HepG2 (cell line): ENCODE measurements around the gene CHMP1B. TPM values are rescaled to one million over a fixed set of nuclear protein-coding genes. Genes with fewer than 3 reads are reported as not detected.
A peak's percentile ranks its signal among the peaks of the same experiment; 100 is the strongest.

Experiments
- ATAC-seq: fragments of 200-7000 bp; cut with Tn5 transposase; 3 replicates; pipeline ENCODE4 v1.9.1; 2020; ENCODE audit warnings: mild to moderate bottlenecking, moderate library complexity
- BruUV-seq: library from RNA; stranded (reverse); fragments of 400-500 nt; replicated peaks from 2 replicates; lab custom pipeline; 2021; lab: Mats Ljungman, UMichigan
- CTCF ChIA-PET: fragments of 300-600 bp; formaldehyde crosslinking; extraction: SDS; loops from one replicate; lab custom pipeline; 2021; ENCODE audit warnings: low total read pairs, inconsistent platforms, low intra/inter-chr PET ratio; lab: Yijun Ruan, JAX
- POLR2A ChIA-PET: fragments of 350-600 bp; sonication (Branson Sonifier 250); formaldehyde crosslinking; loops from one replicate; lab custom pipeline; 2020; ENCODE audit warnings: antibody characterized with exemption, inconsistent platforms; lab: Yijun Ruan, JAX
- DNase-seq: peaks from one replicate; pipeline ENCODE4 v3.0.0-alpha.2; 2015; ENCODE audit warnings: low spot score
- FAIRE-seq: peaks from 3 replicates; lab custom pipeline; 2011; peaks lifted over from hg19 to GRCh38; lab: Jason Lieb, UNC
- H2AFZ ChIP-seq: one replicate; pipeline ENCODE4 v1.6.1; 2011; ENCODE audit warnings: low read length, inconsistent platforms
- H3K27ac ChIP-seq: fragments of 300-600 bp; 3 replicates; pipeline ENCODE4 v1.8.0; 2011; ENCODE audit warnings: mixed run types, mild to moderate bottlenecking, mixed read lengths, low read length, inconsistent platforms; ENCODE audit not compliant: insufficient read depth; ENCODE audit errors: extremely low read length
- H3K27me3 ChIP-seq, 2 experiments: fragments of 200-600 bp in 1 of 2; 2 replicates in 1 of 2; 3 replicates in 1 of 2; pipeline versions ENCODE4 v1.6.0 to v1.8.0; 2011; ENCODE audit warnings: low read length in 2 of 2, mild to moderate bottlenecking in 2 of 2, moderate library complexity in 2 of 2, inconsistent platforms in 1 of 2; ENCODE audit not compliant: insufficient read depth in 2 of 2, control insufficient read depth in 1 of 2
- H3K36me3 ChIP-seq, 2 experiments: fragments of 200-600 bp in 1 of 2; replicated peaks in 1 of 2; 2 replicates in 1 of 2; 3 replicates in 1 of 2; pipeline versions ENCODE4 v1.5.1 to v1.8.0; 2011; ENCODE audit warnings: low read length in 2 of 2, inconsistent platforms in 1 of 2; ENCODE audit not compliant: insufficient read depth in 2 of 2, control insufficient read depth in 1 of 2
- H3K4me1 ChIP-seq: 2 replicates; pipeline ENCODE4 v1.5.1; 2012; ENCODE audit warnings: low read length, inconsistent platforms; ENCODE audit not compliant: insufficient read depth
- H3K4me2 ChIP-seq: 2 replicates; pipeline ENCODE4 v1.6.0; 2011; ENCODE audit warnings: low read depth, low read length, inconsistent platforms
- H3K4me3 ChIP-seq, 3 experiments: fragments of 200-600 bp in 1 of 3; sonication (generic), shearing (Covaris generic) in 1 of 3; replicated peaks in 1 of 3; 2 replicates each; pipeline ENCODE4 v1.5.1; 2011 to 2016; ENCODE audit warnings: low read length in 3 of 3, inconsistent platforms in 2 of 3, low read depth in 2 of 3, mild to moderate bottlenecking in 2 of 3, control low read depth in 1 of 3, mixed read lengths in 1 of 3; ENCODE audit not compliant: insufficient read depth in 1 of 3
- H3K79me2 ChIP-seq: one replicate; pipeline ENCODE4 v1.6.1; 2011; ENCODE audit warnings: low read length, inconsistent platforms; ENCODE audit not compliant: insufficient read depth
- H3K9ac ChIP-seq: 2 replicates; pipeline ENCODE4 v1.6.0; 2011; ENCODE audit warnings: mild to moderate bottlenecking, low read depth, low read length, inconsistent platforms; ENCODE audit not compliant: insufficient read depth
- H3K9me3 ChIP-seq: 2 replicates; pipeline ENCODE4 v1.5.1; 2012; ENCODE audit warnings: mild to moderate bottlenecking, low read length
- H4K20me1 ChIP-seq: 2 replicates; pipeline ENCODE4 v1.6.0; 2011; ENCODE audit warnings: inconsistent platforms, mild to moderate bottlenecking, low read length, moderate library complexity; ENCODE audit not compliant: insufficient read depth
- ATRX ChIP-seq: sonication (generic); formaldehyde crosslinking; IDR thresholded peaks from 2 replicates; pipeline ENCODE4 v1.4.0; 2020; ENCODE audit warnings: missing genetic modification reagents, borderline replicate concordance
- DNMT1 ChIP-seq: sonication (generic); formaldehyde crosslinking; IDR thresholded peaks from 2 replicates; pipeline ENCODE4 v1.5.1; 2020; ENCODE audit warnings: mild to moderate bottlenecking, missing genetic modification reagents
- JARID2 ChIP-seq: sonication (generic); formaldehyde crosslinking; IDR thresholded peaks from 2 replicates; pipeline ENCODE4 v1.8.1; 2023; ENCODE audit warnings: missing genetic modification reagents, inconsistent platforms; ENCODE audit not compliant: insufficient replicate concordance
- KDM3A ChIP-seq: IDR thresholded peaks from 2 replicates; pipeline ENCODE4 v1.6.1; 2018; ENCODE audit warnings: low read depth, missing compliant biosample characterization
- KMT2B ChIP-seq: IDR thresholded peaks from 2 replicates; pipeline ENCODE4 v1.6.1; 2016; ENCODE audit warnings: missing genetic modification reagents, missing compliant biosample characterization
- MAFF ChIP-seq: IDR thresholded peaks from 2 replicates; pipeline ENCODE4 v1.6.1; 2011; ENCODE audit warnings: low read depth, low read length, improper control_type of control experiment
- PRPF4 ChIP-seq: fragments of 200-400 bp; formaldehyde crosslinking; IDR thresholded peaks from 2 replicates; pipeline ENCODE4 v1.6.1; 2016; ENCODE audit warnings: low read length, low read depth; ENCODE audit not compliant: poor library complexity, severe bottlenecking
- STAG1 ChIP-seq: sonication (generic); formaldehyde crosslinking; IDR thresholded peaks from 2 replicates; pipeline ENCODE4 v1.4.0; 2020; ENCODE audit warnings: missing genetic modification reagents
- XRCC5 ChIP-seq: fragments of 200-400 bp; formaldehyde crosslinking; optimal IDR thresholded peaks from 2 replicates; pipeline ENCODE3; 2017; ENCODE audit warnings: mild to moderate bottlenecking, low read length
- ZNF205 ChIP-seq: IDR thresholded peaks from 2 replicates; pipeline ENCODE4 v1.6.1; 2018; ENCODE audit warnings: missing biosample characterization, missing genetic modification reagents
- ZNF225 ChIP-seq: sonication (generic); formaldehyde crosslinking; IDR thresholded peaks from 2 replicates; pipeline ENCODE4 v1.4.0; 2020; ENCODE audit warnings: mild to moderate bottlenecking, missing genetic modification reagents
- ZNF605 ChIP-seq: sonication (generic); formaldehyde crosslinking; IDR thresholded peaks from 2 replicates; pipeline ENCODE4 v1.8.0; 2022; ENCODE audit warnings: mild to moderate bottlenecking, missing genetic modification reagents
- ZNF709 ChIP-seq: sonication (generic); formaldehyde crosslinking; IDR thresholded peaks from 2 replicates; pipeline ENCODE4 v1.5.0; 2020; ENCODE audit warnings: mild to moderate bottlenecking, missing genetic modification reagents
- ZNF749 ChIP-seq: sonication (generic); formaldehyde crosslinking; IDR thresholded peaks from 2 replicates; pipeline ENCODE4 v1.8.0; 2022; ENCODE audit warnings: mild to moderate bottlenecking, missing genetic modification reagents, moderate library complexity, borderline replicate concordance
- WGBS: methylation state at CpG from one replicate; pipeline ENCODE4 v1.1.6; 2017; ENCODE audit warnings: low lambda C conversion rate; 5-methylcytosine and 5-hydroxymethylcytosine counted together
- in situ Hi-C: cut with HindIII; loops from 2 replicates; pipeline ENCODE4 v1.10.0; 2017; ENCODE audit warnings: low pct_unique_long_range_greater_than_20kb; ENCODE audit not compliant: extremely low pct_ligation_motif_present
- intact Hi-C: fragments of 100-400 bp; cut with micrococcal nuclease; formaldehyde crosslinking; loops from one replicate; pipeline ENCODE4 v1.10.0; 2022; ENCODE audit not compliant: unreplicated experiment
- polyA plus RNA-seq, 8 experiments: library from polyadenylated mRNA; depleted of rRNA in 3 of 8; stranded (reverse) in 7 of 8; unstranded in 1 of 8; fragments of >200 nt; fragmentation: Illumina TruSeq in 4 of 8; extraction: Trizol in 4 of 8; gene quantifications; 2 replicates each; pipeline versions ENCODE4 v1.2.1 to v1.2.3, GENCODE V29; 2011 to 2016; ENCODE audit warnings: low read depth in 4 of 8, missing spikeins in 1 of 8, mixed read lengths in 1 of 8; ENCODE audit not compliant: insufficient read depth in 1 of 8
- total RNA-seq, 5 experiments: library from RNA; depleted of rRNA; stranded (reverse); fragments of >200 nt; fragmentation: Illumina TruSeq; extraction: Trizol; gene quantifications; 2 replicates each; pipeline ENCODE4 v1.2.3, GENCODE V29; 2016; ENCODE audit warnings: low read depth in 1 of 5
- TF ChIP-seq, protein P1 (sequence below): IDR thresholded peaks from 2 replicates; pipeline ENCODE4 v1.6.1; 2016; ENCODE audit warnings: mild to moderate bottlenecking
- TF ChIP-seq, protein P2 (sequence below): sonication (generic); formaldehyde crosslinking; IDR thresholded peaks from 2 replicates; pipeline ENCODE4 v1.4.0; 2020; ENCODE audit warnings: missing genetic modification reagents, mild to moderate bottlenecking, borderline replicate concordance
- TF ChIP-seq, protein P3 (sequence below): sonication (generic); formaldehyde crosslinking; conservative IDR thresholded peaks from 2 replicates; pipeline ENCODE4 v1.8.0; 2022; ENCODE audit warnings: missing genetic modification reagents

CHMP1B gene
- total and polyA plus RNA-seq, 2 of the 13 experiments (the other 11 are each of a cell fraction or from before 2014, with no cell fraction given): 18.8 to 20.2 TPM

DNA sequence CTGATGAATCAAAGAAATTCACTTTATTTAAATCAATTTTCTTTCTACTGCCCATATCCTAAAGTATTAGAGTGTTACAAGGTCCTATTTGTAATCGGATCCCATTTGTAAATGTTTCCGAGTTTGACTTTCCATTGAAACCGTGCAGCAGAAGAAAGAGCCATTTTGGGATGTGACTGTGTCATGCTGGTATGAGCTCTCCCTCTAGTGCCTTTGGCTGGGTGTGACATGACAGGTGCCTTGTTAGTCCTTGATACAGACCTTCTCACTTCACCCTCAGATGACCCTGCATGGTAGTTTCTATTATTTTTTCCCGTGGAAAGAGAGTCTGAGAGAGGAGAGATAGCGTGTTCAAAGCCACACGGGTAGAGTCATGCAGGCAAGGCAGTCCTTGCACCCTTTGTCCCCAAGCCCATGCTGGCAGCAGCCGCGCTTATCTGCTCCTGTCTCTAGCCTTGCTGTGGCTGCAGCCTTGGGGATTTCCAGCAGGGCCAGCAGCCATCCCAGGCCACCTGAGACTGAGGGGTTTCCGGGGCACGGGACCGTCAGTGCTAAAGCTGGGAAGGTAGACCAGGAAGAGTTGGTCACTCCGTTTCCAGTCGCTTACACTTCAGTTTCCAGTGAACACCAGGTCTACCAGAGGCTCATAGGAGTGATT is 21.4 kb downstream of the CHMP1B start (continued):
- TF ChIP-seq STAG1: peak; percentile 94
- no peak for TF ChIP-seq PRPF4
- no peak for TF ChIP-seq ZNF605 (CRISPR knock-in tag)
- TF ChIP-seq, protein P1, sequence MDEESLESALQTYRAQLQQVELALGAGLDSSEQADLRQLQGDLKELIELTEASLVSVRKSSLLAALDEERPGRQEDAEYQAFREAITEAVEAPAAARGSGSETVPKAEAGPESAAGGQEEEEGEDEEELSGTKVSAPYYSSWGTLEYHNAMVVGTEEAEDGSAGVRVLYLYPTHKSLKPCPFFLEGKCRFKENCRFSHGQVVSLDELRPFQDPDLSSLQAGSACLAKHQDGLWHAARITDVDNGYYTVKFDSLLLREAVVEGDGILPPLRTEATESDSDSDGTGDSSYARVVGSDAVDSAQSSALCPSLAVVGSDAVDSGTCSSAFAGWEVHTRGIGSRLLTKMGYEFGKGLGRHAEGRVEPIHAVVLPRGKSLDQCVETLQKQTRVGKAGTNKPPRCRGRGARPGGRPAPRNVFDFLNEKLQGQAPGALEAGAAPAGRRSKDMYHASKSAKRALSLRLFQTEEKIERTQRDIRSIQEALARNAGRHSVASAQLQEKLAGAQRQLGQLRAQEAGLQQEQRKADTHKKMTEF (CRISPR knock-in tag): 0 out of 2 replicates have a peak, but pooled peaks have one; percentile 28
- TF ChIP-seq XRCC5: peak; percentile 34
- TF ChIP-seq MAFF: no peak

DNA sequence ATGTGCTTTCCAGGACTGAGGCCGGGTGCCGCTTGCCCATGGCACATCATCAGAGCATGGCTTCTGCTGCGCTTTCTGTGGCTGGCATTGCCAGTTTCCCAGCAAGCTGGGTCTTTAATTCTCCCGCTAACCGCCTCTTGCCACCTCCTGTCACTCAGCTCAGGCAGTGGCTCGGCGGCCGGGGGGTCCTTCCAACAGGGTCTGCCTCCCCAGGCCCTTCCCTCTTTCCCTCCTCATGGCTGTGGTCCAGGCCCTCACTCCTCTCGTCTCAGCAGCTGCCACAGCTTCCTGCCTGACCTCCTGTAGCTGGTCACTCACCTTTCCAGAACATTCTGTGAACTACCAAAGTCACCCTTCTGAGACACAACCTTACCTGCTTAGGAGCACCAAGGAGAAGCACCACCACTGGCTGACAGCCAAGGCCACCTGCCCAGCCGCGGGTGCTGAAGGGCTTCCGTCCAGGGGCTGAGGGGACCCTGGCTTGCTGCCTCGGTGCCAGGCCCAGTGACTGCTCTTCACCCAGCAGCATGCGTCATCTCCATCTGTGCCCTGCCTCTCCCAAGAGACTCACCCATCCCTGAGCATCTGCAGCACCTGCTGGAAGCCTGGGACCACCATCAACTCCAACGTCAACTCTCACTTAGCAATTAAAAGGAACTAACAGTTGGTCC is 22.6 kb downstream of the CHMP1B start:
- intact Hi-C loops (loop anchor here (5.0 kb wide), 1 partner anchor 33 kb away; the partner anchor contains the start of gene MPPE1), in situ Hi-C loops (loop anchor here (5.0 kb wide), 1 partner anchor 47 kb away; no protein-coding TSS in a partner anchor)
- Histone ChIP-seq H3K36me3 (no peaks in the 10 kb centered on the region), H4K20me1 (no peaks in the 10 kb centered on the region), H3K9ac (no peak overlapping the region), H3K79me2 (no peaks in the 10 kb centered on the region), H3K4me3 (no peak overlapping the region), H3K4me2 (0 out of 2 replicates have a peak overlapping the region, but pooled peaks have one; percentile 39), H3K4me1 (peaks cover 19% of the 10 kb centered on the region), H3K27me3 (no peaks in the 10 kb centered on the region), H3K9me3 (no peaks in the 10 kb centered on the region), H3K27ac (no peak overlapping the region), H2AFZ (no peak overlapping the region)
- DNase-seq: no peak
- BruUV-seq: no TSS peak
- WGBS: 85% methylated on average over 15 of the region's 15 CpGs
- ChIA-PET POLR2A (no interaction called here), CTCF (interaction anchor here (2.0 to 2.7 kb wide), 2 partner anchors 47 to 141 kb away, joined by 14 read pairs; no protein-coding TSS in a partner anchor)
- no peak for ATAC-seq
- no peak for FAIRE-seq
- TF ChIP-seq, protein P2, sequence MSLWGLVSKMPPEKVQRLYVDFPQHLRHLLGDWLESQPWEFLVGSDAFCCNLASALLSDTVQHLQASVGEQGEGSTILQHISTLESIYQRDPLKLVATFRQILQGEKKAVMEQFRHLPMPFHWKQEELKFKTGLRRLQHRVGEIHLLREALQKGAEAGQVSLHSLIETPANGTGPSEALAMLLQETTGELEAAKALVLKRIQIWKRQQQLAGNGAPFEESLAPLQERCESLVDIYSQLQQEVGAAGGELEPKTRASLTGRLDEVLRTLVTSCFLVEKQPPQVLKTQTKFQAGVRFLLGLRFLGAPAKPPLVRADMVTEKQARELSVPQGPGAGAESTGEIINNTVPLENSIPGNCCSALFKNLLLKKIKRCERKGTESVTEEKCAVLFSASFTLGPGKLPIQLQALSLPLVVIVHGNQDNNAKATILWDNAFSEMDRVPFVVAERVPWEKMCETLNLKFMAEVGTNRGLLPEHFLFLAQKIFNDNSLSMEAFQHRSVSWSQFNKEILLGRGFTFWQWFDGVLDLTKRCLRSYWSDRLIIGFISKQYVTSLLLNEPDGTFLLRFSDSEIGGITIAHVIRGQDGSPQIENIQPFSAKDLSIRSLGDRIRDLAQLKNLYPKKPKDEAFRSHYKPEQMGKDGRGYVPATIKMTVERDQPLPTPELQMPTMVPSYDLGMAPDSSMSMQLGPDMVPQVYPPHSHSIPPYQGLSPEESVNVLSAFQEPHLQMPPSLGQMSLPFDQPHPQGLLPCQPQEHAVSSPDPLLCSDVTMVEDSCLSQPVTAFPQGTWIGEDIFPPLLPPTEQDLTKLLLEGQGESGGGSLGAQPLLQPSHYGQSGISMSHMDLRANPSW (CRISPR knock-in tag): no peak
- TF ChIP-seq ZNF709 (CRISPR knock-in tag) (no peak), ZNF749 (CRISPR knock-in tag) (no peak), ZNF205 (no peak), KMT2B (CRISPR knock-in tag) (no peak), ZNF225 (CRISPR knock-in tag) (no peak), KDM3A (no peak), JARID2 (CRISPR knock-in tag) (no peak), DNMT1 (CRISPR knock-in tag) (no peak), ATRX (CRISPR knock-in tag) (no peak)
- TF ChIP-seq, protein P3, sequence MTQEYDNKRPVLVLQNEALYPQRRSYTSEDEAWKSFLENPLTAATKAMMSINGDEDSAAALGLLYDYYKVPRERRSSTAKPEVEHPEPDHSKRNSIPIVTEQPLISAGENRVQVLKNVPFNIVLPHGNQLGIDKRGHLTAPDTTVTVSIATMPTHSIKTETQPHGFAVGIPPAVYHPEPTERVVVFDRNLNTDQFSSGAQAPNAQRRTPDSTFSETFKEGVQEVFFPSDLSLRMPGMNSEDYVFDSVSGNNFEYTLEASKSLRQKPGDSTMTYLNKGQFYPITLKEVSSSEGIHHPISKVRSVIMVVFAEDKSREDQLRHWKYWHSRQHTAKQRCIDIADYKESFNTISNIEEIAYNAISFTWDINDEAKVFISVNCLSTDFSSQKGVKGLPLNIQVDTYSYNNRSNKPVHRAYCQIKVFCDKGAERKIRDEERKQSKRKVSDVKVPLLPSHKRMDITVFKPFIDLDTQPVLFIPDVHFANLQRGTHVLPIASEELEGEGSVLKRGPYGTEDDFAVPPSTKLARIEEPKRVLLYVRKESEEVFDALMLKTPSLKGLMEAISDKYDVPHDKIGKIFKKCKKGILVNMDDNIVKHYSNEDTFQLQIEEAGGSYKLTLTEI: no peak
